Stimulated activated naive CD8-positive, alpha-beta T cell treated with anti-CD3 and anti-CD28 coated beads, Interleukin-15, Interleukin-2, amounts not matched to agents 100 ng/mL and 50 ng/mL, for 24 hours (primary cell): ENCODE data around the gene ZSCAN10.

Experiments used
- H3K27ac Mint-ChIP-seq: one replicate; pipeline ENCODE4 v1.8.0; 2021; ENCODE audit warnings: mild to moderate bottlenecking, mixed read lengths
- H3K27me3 Mint-ChIP-seq: one replicate; pipeline ENCODE4 v1.8.0; 2021; ENCODE audit warnings: mixed read lengths
- H3K36me3 Mint-ChIP-seq: one replicate; pipeline ENCODE4 v1.8.0; 2021; ENCODE audit warnings: low read depth, mixed read lengths
- H3K4me1 Mint-ChIP-seq: one replicate; pipeline ENCODE4 v1.8.0; 2021; ENCODE audit warnings: low read depth, mixed read lengths
- H3K4me3 Mint-ChIP-seq: one replicate; pipeline ENCODE4 v1.8.0; 2021; ENCODE audit warnings: mild to moderate bottlenecking, mixed read lengths
- H3K9me3 Mint-ChIP-seq: one replicate; pipeline ENCODE4 v1.8.0; 2021; ENCODE audit warnings: mixed read lengths

ZSCAN10 gene

GRCh38 chr16:3042376-3042775 lies 56.7 kb downstream of the ZSCAN10 start:
- Mint-ChIP-seq H3K4me1 (peaks cover 16% of the 10 kb centered on the region), H3K9me3 (no peaks in the 10 kb centered on the region), H3K27ac (no peak overlapping the region), H3K36me3 (no peaks in the 10 kb centered on the region), H3K27me3 (peaks cover 56% of the 10 kb centered on the region), H3K4me3 (no peak overlapping the region)

- Mint-ChIP-seq H3K27ac (no peak overlapping the region), H3K9me3 (no peaks in the 10 kb centered on the region), H3K4me1 (peaks cover 8% of the 10 kb centered on the region), H3K36me3 (no peaks in the 10 kb centered on the region), H3K4me3 (no peak overlapping the region), H3K27me3 (peaks cover 55% of the 10 kb centered on the region)
Observed at GRCh38 chr16:3038896-3039295, 60.2 kb downstream of the ZSCAN10 start.
